BLaER1 treated with 17β-estradiol and CSF1 and Interleukin-3, amounts not matched to agents 10 nM and 100 nM (cell line): ENCODE measurements around the gene GSTM4.
"Not testable (repeated sequence)": the region's sequence is repeated elsewhere in the genome, so short reads cannot be mapped to it uniquely, and the experiment has no call there.

ENCODE experiments used
- H3K27ac ChIP-seq, 11 experiments: shearing (Covaris generic); formaldehyde crosslinking; 2 replicates each; pipeline ENCODE4 v1.8.1; 2022
- H3K27me3 ChIP-seq, 11 experiments: shearing (Covaris generic); formaldehyde crosslinking; 2 replicates each; pipeline ENCODE4 v1.8.1; 2022
- H3K36me3 ChIP-seq, 11 experiments: shearing (Covaris generic); formaldehyde crosslinking; 2 replicates each; pipeline ENCODE4 v1.8.1; 2022
- H3K4me1 ChIP-seq, 10 experiments: shearing (Covaris generic); formaldehyde crosslinking; 2 replicates each; pipeline ENCODE4 v1.8.1; 2022
- H3K4me2 ChIP-seq, 11 experiments: shearing (Covaris generic); formaldehyde crosslinking; 2 replicates each; pipeline ENCODE4 v1.8.1; 2022
- H3K4me3 ChIP-seq, 10 experiments: shearing (Covaris generic); formaldehyde crosslinking; 2 replicates each; pipeline ENCODE4 v1.8.1; 2022
- H3K9ac ChIP-seq, 11 experiments: shearing (Covaris generic); formaldehyde crosslinking; 2 replicates each; pipeline ENCODE4 v1.8.1; 2022
- H3K9me3 ChIP-seq, 11 experiments: shearing (Covaris generic); formaldehyde crosslinking; replicated peaks in 1 of 11; 2 replicates each; pipeline ENCODE4 v1.8.1; 2022
- H4K20me1 ChIP-seq, 11 experiments: shearing (Covaris generic); formaldehyde crosslinking; 2 replicates each; pipeline ENCODE4 v1.8.1; 2022
- Cebpa-rat ChIP-seq, 11 experiments: shearing (Covaris generic); IDR thresholded peaks; 2 replicates each; pipeline ENCODE4 v1.8.1; 2022

The GSTM4 gene

DNA sequence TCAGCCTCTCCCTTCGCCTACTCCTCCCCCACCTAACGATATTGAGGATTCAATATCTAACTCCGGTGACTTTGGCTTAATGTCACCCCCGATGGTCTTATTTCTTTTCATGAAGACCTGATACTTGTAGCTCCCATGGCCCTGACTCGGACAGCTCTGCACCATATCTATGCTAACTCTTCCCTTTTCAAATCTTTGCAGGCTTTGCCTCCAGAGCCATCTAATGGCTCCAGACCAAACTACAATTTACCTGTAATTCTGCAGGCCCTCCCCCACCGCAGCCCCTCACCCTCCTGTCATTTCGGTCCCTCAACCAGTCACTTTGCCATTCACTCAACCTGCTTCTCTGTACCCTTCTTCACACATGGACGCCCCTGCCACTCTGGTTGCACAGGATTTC, 48.3 kb downstream of the GSTM4 start:
- no peak overlapping the region for H3K4me2 ChIP-seq
- no peaks in the 10 kb centered on the region for H4K20me1 ChIP-seq
- no peak overlapping the region for H3K4me3 ChIP-seq
- H3K36me3 ChIP-seq, result peaks cover 0 to 10% (median 4%) of the 10 kb centered on the region in 11 experiments; a peak in 5 of 22 replicates
- no peaks in the 10 kb centered on the region for H3K4me1 ChIP-seq
- H3K9me3 ChIP-seq, result peaks cover 42 to 64% (median 46%) of the 10 kb centered on the region in 11 experiments
- no peak overlapping the region for H3K9ac ChIP-seq
- no peaks in the 10 kb centered on the region for H3K27me3 ChIP-seq
- no peak for TF ChIP-seq Cebpa-rat (IDR thresholded peaks at IDR 0.05)
- no peak overlapping the region for H3K27ac ChIP-seq

DNA sequence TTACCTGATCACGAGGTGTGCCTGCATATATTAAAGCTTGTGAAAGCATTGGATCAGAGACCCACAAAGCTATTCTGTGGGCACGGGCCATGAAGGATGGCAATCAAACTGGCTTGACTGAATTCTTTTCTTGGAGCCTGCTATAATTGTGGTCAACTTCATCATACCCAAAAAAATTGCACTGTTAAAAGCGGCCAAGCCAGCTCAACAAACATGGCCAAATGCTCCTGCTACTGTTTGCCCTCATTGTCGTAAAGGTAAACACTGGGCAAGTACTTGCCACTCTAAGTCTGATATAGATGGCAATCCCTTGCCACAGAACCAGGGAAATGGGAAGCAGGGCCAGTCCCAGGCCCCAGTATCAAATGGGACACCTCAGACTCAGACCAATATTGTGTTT, 49.5 kb downstream of the GSTM4 start:
- no peak for TF ChIP-seq Cebpa-rat (IDR thresholded peaks at IDR 0.05)
- no peaks in the 10 kb centered on the region for H4K20me1 ChIP-seq

GRCh38 chr1:109708949-109709348, 53.0 kb downstream of the GSTM4 start:
- H3K27me3 ChIP-seq, result peaks cover 9 to 14% (median 13%) of the 10 kb centered on the region in 11 experiments; a peak in 20 of 22 replicates
- not testable (repeated sequence) for H3K4me1 ChIP-seq, H3K4me2 ChIP-seq, H3K27ac ChIP-seq, H3K4me3 ChIP-seq, H4K20me1 ChIP-seq, H3K9ac ChIP-seq
- peaks cover 36 to 73% (median 47%) of the 10 kb centered on the region in 11 experiments for H3K9me3 ChIP-seq
- peaks cover 0 to 12% (median 0%) of the 10 kb centered on the region in 11 experiments; a peak in 4 of 22 replicates for H3K36me3 ChIP-seq

More for the DNA sequence above, 49.5 kb downstream of the GSTM4 start:
- no peaks in the 10 kb centered on the region for H3K27me3 ChIP-seq
- H3K27ac ChIP-seq, result no peak overlapping the region
- peaks cover 0 to 12% (median 4%) of the 10 kb centered on the region in 11 experiments; a peak in 5 of 22 replicates for H3K36me3 ChIP-seq
- no peak overlapping the region for H3K4me3 ChIP-seq
- no peaks in the 10 kb centered on the region for H3K4me1 ChIP-seq
- H3K9ac ChIP-seq, result no peak overlapping the region
- no peak overlapping the region for H3K4me2 ChIP-seq
- peaks cover 49 to 76% (median 58%) of the 10 kb centered on the region in 11 experiments for H3K9me3 ChIP-seq

DNA sequence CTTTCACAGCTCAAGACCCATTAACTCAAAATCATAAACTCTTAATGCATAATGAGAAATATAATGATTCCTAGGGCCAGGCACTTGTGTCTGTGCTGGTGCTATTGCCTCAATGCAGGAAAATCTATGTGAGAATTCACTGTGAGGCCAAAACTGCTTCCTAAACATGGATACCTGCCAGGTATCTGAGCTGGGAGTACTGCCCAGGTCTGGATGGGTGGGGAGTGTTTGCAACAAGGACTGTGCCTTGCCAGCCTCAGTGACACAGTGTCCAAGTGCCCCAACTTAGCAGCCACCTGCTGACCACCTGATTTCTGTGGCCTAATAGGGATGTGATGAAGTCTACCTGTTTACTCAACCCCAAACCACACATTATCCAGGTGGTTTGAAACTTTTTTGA, 53.9 kb downstream of the GSTM4 start:
- H3K4me1 ChIP-seq, H4K20me1 ChIP-seq, H3K27ac ChIP-seq, H3K4me3 ChIP-seq, H3K9ac ChIP-seq, H3K4me2 ChIP-seq: not testable (repeated sequence)
- Histone ChIP-seq H3K36me3 (peaks cover 0 to 12% (median 0%) of the 10 kb centered on the region in 11 experiments; a peak in 2 of 22 replicates), H3K27me3 (peaks cover 9 to 14% (median 13%) of the 10 kb centered on the region in 11 experiments; a peak in 20 of 22 replicates), H3K9me3 (peaks cover 28 to 64% (median 39%) of the 10 kb centered on the region in 11 experiments)
